A673 (cell line): Measurements from ENCODE around the gene LEFTY2.

Experiments
- EZH2 ChIP-seq: fragments of 200-600 bp; sonication (generic); IDR thresholded peaks from 2 replicates; pipeline ENCODE4 v1.6.1; 2017; ENCODE audit warnings: borderline replicate concordance, low read depth, mild to moderate bottlenecking, mixed read lengths, antibody characterized with exemption, low read length; ENCODE audit not compliant: poor library complexity, severe bottlenecking
- TF ChIP-seq, protein P1 (sequence below): fragments of 300-800, 200-600 bp; sonication (generic); conservative IDR thresholded peaks from 2 replicates; pipeline ENCODE4 v1.5.1; 2017; ENCODE audit warnings: low read depth, mild to moderate bottlenecking, antibody characterized with exemption, low read length, moderate library complexity, mixed read lengths

DNA sequence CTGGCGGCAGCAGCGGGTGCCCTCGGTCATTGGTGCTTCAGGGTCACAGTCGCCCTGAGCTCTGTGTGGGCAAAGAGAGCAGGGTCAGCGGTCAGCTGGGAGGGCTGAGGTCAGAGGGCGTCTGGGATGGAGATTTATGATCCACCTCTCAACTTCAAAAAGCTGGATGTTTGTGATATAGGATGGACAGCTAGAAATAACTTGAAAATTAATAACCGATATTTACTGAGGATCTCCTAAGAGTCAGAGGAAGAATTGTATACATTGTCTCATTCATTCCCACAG is 54.0 kb downstream of the LEFTY2 start:
- TF ChIP-seq, protein P1, sequence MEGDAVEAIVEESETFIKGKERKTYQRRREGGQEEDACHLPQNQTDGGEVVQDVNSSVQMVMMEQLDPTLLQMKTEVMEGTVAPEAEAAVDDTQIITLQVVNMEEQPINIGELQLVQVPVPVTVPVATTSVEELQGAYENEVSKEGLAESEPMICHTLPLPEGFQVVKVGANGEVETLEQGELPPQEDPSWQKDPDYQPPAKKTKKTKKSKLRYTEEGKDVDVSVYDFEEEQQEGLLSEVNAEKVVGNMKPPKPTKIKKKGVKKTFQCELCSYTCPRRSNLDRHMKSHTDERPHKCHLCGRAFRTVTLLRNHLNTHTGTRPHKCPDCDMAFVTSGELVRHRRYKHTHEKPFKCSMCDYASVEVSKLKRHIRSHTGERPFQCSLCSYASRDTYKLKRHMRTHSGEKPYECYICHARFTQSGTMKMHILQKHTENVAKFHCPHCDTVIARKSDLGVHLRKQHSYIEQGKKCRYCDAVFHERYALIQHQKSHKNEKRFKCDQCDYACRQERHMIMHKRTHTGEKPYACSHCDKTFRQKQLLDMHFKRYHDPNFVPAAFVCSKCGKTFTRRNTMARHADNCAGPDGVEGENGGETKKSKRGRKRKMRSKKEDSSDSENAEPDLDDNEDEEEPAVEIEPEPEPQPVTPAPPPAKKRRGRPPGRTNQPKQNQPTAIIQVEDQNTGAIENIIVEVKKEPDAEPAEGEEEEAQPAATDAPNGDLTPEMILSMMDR, result no peak
- TF ChIP-seq EZH2, result no peak
